Germinal center (tissue), 1 donor: ENCODE results near the gene TECPR2.

Experiments
- DNase-seq: peaks from one replicate; pipeline ENCODE4 v3.0.0; 2012; ENCODE audit warnings: mixed read lengths, low spot score

Gene TECPR2

GRCh38 chr14:102496958-102497744, 134.4 kb downstream of the TECPR2 start:
- no peak for DNase-seq

- no peak for DNase-seq
These were observed 135.4 kb downstream of the TECPR2 start for GRCh38 chr14:102497998-102498677.

GRCh38 chr14:102498678-102499265, 136.0 kb downstream of the TECPR2 start:
- no peak for DNase-seq

GRCh38 chr14:102499401-102500157, 136.8 kb downstream of the TECPR2 start:
- DNase-seq = no peak

GRCh38 chr14:102500158-102500662, 137.5 kb downstream of the TECPR2 start:
- no peak for DNase-seq

GRCh38 chr14:102500713-102501112, 138.0 kb downstream of the TECPR2 start:
- no peak for DNase-seq

GRCh38 chr14:102501751-102502315, 139.1 kb downstream of the TECPR2 start:
- DNase-seq = no peak

- no peak for DNase-seq
These were observed 139.8 kb downstream of the TECPR2 start for GRCh38 chr14:102502571-102502970.

- no peak for DNase-seq
These were observed 141.0 kb downstream of the TECPR2 start for GRCh38 chr14:102503641-102504327.

- no peak for DNase-seq
These were observed 141.7 kb downstream of the TECPR2 start for GRCh38 chr14:102504328-102504999.

- DNase-seq = no peak
These were observed 142.4 kb downstream of the TECPR2 start for GRCh38 chr14:102505000-102505619.

- DNase-seq = no peak
These were observed 143.3 kb downstream of the TECPR2 start for GRCh38 chr14:102505775-102506625.

- no peak for DNase-seq
These were observed 143.8 kb downstream of the TECPR2 start for GRCh38 chr14:102506626-102506925.

GRCh38 chr14:102507081-102507856, 144.5 kb downstream of the TECPR2 start:
- peak; percentile 60 for DNase-seq

- DNase-seq = no peak
These were observed 145.1 kb downstream of the TECPR2 start for GRCh38 chr14:102507857-102508312.

- no peak for DNase-seq
These were observed 145.7 kb downstream of the TECPR2 start for GRCh38 chr14:102508410-102508773.

- DNase-seq = peak; percentile 37
These were observed 146.3 kb downstream of the TECPR2 start for GRCh38 chr14:102508774-102509745.
